ENCODE data around the gene RAB6B.
A peak's percentile ranks its signal among the peaks of the same experiment; 100 is the strongest.

RAB6B gene

DNA sequence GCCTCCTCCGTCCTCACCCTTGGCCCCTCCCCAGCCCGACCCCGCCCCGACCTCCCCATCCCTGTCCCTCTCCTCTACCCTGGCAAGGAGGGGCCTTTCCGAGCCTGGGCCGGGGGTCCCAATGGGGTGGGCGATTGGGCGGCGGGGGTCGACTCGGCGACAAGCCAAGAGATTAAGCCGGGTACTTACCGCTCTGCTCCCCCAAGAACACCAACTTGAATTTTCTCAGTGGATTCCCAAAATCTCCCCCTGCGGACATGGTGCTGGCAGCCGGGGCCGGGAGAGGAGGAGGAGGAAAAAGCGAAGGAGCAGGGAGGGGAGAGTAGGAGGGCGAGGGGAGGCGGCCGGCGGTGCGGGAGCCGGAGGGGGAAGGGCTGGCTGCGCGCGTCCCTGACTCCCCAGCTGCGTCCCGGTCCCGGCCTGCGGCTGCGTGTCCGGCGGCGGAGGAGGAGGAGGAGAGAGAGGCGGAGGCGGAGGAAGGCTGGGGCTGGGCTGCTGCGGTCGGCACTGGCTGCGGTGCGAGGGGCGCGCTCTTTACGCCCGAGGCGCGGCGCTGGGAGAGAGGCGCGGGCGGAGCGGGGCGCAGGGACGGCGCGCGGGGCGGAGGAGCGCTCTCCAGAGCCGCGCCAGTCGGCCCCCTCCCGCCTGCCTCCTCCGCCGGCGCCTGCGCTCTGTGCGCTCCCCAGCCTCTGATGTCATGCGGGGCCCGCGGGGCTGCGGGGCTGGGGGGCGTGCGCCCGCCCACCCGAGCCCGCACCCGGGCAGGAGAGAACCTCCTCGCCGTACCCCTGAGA is at the start of gene RAB6B:
Gene RAB6B, minus strand, starts transcription at position 675 of the 794 bp plus-strand sequence. Its CDS starts 416 bp downstream, at position 259.
- Histone ChIP-seq H3K4me1 (ENCODE audit: control insufficient read depth, insufficient read depth, low read length) (peaks cover 13% of the 10 kb centered on the region), H3K9me3 (ENCODE audit: control insufficient read depth in 2 of 2, low read length in 2 of 2) (no peaks in the 10 kb centered on the region), H3K27me3 (ENCODE audit: control insufficient read depth in 1 of 2, insufficient read depth in 2 of 2, low read length in 2 of 2) (no peaks in the 10 kb centered on the region), H3K36me3 (ENCODE audit: control insufficient read depth in 2 of 2, insufficient read depth in 2 of 2, low read length in 2 of 2) (no peaks in the 10 kb centered on the region), H3K9ac (ENCODE audit: low read length in 2 of 2) (peak within 1 kb of the TSS; percentile 81 to 85), H3K4me3 (ENCODE audit: low read length in 2 of 2) (peak within 1 kb of the TSS; percentile 70 to 78), H3K27ac (ENCODE audit: low read length) (no peak within 1 kb of the TSS)

GRCh38 chr3:133944641-133945380 is 49.1 kb upstream of the RAB6B start:
- Histone ChIP-seq H3K9ac (ENCODE audit: low read length in 2 of 2) (no peak overlapping the region), H3K9me3 (ENCODE audit: control insufficient read depth in 2 of 2, low read length in 2 of 2) (no peaks in the 10 kb centered on the region), H3K36me3 (ENCODE audit: control insufficient read depth in 2 of 2, insufficient read depth in 2 of 2, low read length in 2 of 2) (no peaks in the 10 kb centered on the region), H3K4me1 (ENCODE audit: control insufficient read depth, insufficient read depth, low read length) (peaks cover 9% of the 10 kb centered on the region), H3K27ac (ENCODE audit: low read length) (no peak overlapping the region), H3K4me3 (ENCODE audit: low read length in 2 of 2) (no peak overlapping the region), H3K27me3 (ENCODE audit: control insufficient read depth in 1 of 2, insufficient read depth in 2 of 2, low read length in 2 of 2) (no peaks in the 10 kb centered on the region)

DNA sequence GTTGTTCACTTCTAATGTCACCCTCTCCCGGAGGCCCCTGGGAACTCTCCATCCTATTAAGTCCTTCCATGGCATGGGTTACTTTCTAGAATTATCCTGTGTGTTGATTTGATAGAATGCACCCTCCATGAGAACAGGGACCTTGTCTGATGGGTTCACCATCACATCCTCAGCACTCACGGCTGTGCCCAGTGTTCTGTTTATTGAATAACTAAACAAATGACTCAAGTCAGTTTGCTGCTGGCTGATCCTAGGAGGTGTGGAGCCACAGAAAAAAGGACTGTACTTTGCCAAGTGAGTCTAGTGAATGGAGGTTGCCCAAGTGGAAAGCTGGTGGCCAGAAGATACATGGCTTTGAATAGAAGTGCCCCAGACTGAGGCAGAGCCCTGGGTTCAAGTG is 48.5 kb upstream of the RAB6B start:
- Histone ChIP-seq H3K9ac (ENCODE audit: low read length in 2 of 2) (no peak overlapping the region), H3K9me3 (ENCODE audit: control insufficient read depth in 2 of 2, low read length in 2 of 2) (no peaks in the 10 kb centered on the region), H3K27me3 (ENCODE audit: control insufficient read depth in 1 of 2, insufficient read depth in 2 of 2, low read length in 2 of 2) (no peaks in the 10 kb centered on the region), H3K4me1 (ENCODE audit: control insufficient read depth, insufficient read depth, low read length) (peaks cover 9% of the 10 kb centered on the region), H3K4me3 (ENCODE audit: low read length in 2 of 2) (no peak overlapping the region), H3K36me3 (ENCODE audit: control insufficient read depth in 2 of 2, insufficient read depth in 2 of 2, low read length in 2 of 2) (no peaks in the 10 kb centered on the region), H3K27ac (ENCODE audit: low read length) (no peak overlapping the region)

DNA sequence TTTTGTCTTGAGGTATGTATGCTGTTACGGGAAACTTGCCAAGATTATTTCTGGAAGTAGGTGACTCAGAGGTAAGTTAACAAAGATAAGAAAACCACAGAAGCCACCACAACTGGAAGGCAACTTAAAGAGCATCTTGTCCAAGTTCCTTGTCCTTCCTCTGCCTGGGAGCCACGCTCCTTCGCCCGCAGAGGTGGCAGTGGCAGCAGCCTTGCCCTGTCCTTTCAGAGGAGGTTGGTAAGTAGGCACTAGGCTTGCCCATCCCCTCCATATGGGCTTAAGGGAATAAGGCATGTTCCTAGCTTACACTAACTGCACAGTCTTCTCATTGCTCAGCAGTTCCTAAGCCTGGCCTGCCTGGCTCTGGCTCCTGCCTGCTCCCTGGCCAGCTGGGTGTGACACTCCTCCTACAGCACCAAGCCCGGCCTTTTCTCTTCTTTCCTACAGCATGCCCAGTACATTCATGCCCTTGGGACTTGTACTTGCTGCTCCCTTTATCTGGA is 48.0 kb upstream of the RAB6B start:
- peaks cover 9% of the 10 kb centered on the region for H3K4me1 ChIP-seq (ENCODE audit: control insufficient read depth, insufficient read depth, low read length)
- H3K9ac ChIP-seq (ENCODE audit: low read length in 2 of 2): no peak overlapping the region

GRCh38 chr3:133943031-133943535 is 47.4 kb upstream of the RAB6B start:
- Histone ChIP-seq H3K27me3 (ENCODE audit: control insufficient read depth in 1 of 2, insufficient read depth in 2 of 2, low read length in 2 of 2) (no peaks in the 10 kb centered on the region), H3K9me3 (ENCODE audit: control insufficient read depth in 2 of 2, low read length in 2 of 2) (no peaks in the 10 kb centered on the region), H3K4me3 (ENCODE audit: low read length in 2 of 2) (no peak overlapping the region), H3K4me1 (ENCODE audit: control insufficient read depth, insufficient read depth, low read length) (peaks cover 9% of the 10 kb centered on the region), H3K36me3 (ENCODE audit: control insufficient read depth in 2 of 2, insufficient read depth in 2 of 2, low read length in 2 of 2) (no peaks in the 10 kb centered on the region), H3K27ac (ENCODE audit: low read length) (no peak overlapping the region), H3K9ac (ENCODE audit: low read length in 2 of 2) (no peak overlapping the region)

More for the DNA sequence above, 48.0 kb upstream of the RAB6B start:
- Histone ChIP-seq H3K9me3 (ENCODE audit: control insufficient read depth in 2 of 2, low read length in 2 of 2) (no peaks in the 10 kb centered on the region), H3K36me3 (ENCODE audit: control insufficient read depth in 2 of 2, insufficient read depth in 2 of 2, low read length in 2 of 2) (no peaks in the 10 kb centered on the region), H3K27ac (ENCODE audit: low read length) (no peak overlapping the region), H3K4me3 (ENCODE audit: low read length in 2 of 2) (no peak overlapping the region), H3K27me3 (ENCODE audit: control insufficient read depth in 1 of 2, insufficient read depth in 2 of 2, low read length in 2 of 2) (no peaks in the 10 kb centered on the region)

- H3K27me3 ChIP-seq (ENCODE audit: control insufficient read depth in 1 of 2, insufficient read depth in 2 of 2, low read length in 2 of 2): no peaks in the 10 kb centered on the region
- no peak overlapping the region for H3K27ac ChIP-seq (ENCODE audit: low read length)
- no peaks in the 10 kb centered on the region for H3K9me3 ChIP-seq (ENCODE audit: control insufficient read depth in 2 of 2, low read length in 2 of 2)
- peaks cover 9% of the 10 kb centered on the region for H3K4me1 ChIP-seq (ENCODE audit: control insufficient read depth, insufficient read depth, low read length)
- no peaks in the 10 kb centered on the region for H3K36me3 ChIP-seq (ENCODE audit: control insufficient read depth in 2 of 2, insufficient read depth in 2 of 2, low read length in 2 of 2)
- no peak overlapping the region for H3K4me3 ChIP-seq (ENCODE audit: low read length in 2 of 2)
- H3K9ac ChIP-seq (ENCODE audit: low read length in 2 of 2): no peak overlapping the region
Measured at GRCh38 chr3:133941415-133941821, 45.7 kb upstream of the RAB6B start.

GRCh38 chr3:133940536-133940935 is 44.9 kb upstream of the RAB6B start:
- Histone ChIP-seq H3K27me3 (ENCODE audit: control insufficient read depth in 1 of 2, insufficient read depth in 2 of 2, low read length in 2 of 2) (peaks cover 0 to 4% of the 10 kb centered on the region in 2 donors), H3K4me3 (ENCODE audit: low read length in 2 of 2) (no peak overlapping the region), H3K9ac (ENCODE audit: low read length in 2 of 2) (no peak overlapping the region), H3K4me1 (ENCODE audit: control insufficient read depth, insufficient read depth, low read length) (peaks cover 9% of the 10 kb centered on the region), H3K9me3 (ENCODE audit: control insufficient read depth in 2 of 2, low read length in 2 of 2) (no peaks in the 10 kb centered on the region), H3K27ac (ENCODE audit: low read length) (no peak overlapping the region), H3K36me3 (ENCODE audit: control insufficient read depth in 2 of 2, insufficient read depth in 2 of 2, low read length in 2 of 2) (no peaks in the 10 kb centered on the region)

DNA sequence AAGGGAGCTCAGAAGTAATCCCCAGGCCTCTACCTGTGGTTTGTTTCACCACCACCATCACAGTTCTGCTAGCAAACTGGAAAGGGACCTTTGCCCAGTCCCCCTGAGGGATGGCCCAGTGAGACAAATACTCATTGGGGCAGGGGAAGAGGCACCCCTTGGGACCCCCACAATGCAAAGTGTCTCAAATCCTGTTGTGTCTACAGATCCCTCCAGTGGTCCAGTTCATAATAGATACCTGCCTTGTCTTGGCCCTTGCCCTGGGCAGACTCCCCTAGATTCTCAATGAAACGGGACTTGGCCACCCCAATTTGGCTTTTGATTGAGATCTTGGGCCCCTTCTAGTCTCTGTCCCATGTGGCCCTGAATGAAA is 43.8 kb upstream of the RAB6B start:
- Histone ChIP-seq H3K4me3 (ENCODE audit: low read length in 2 of 2) (no peak overlapping the region), H3K27ac (ENCODE audit: low read length) (no peak overlapping the region), H3K36me3 (ENCODE audit: control insufficient read depth in 2 of 2, insufficient read depth in 2 of 2, low read length in 2 of 2) (no peaks in the 10 kb centered on the region), H3K9ac (ENCODE audit: low read length in 2 of 2) (no peak overlapping the region), H3K9me3 (ENCODE audit: control insufficient read depth in 2 of 2, low read length in 2 of 2) (no peaks in the 10 kb centered on the region), H3K4me1 (ENCODE audit: control insufficient read depth, insufficient read depth, low read length) (peaks cover 7% of the 10 kb centered on the region), H3K27me3 (ENCODE audit: control insufficient read depth in 1 of 2, insufficient read depth in 2 of 2, low read length in 2 of 2) (peaks cover 0 to 4% of the 10 kb centered on the region in 2 donors)

DNA sequence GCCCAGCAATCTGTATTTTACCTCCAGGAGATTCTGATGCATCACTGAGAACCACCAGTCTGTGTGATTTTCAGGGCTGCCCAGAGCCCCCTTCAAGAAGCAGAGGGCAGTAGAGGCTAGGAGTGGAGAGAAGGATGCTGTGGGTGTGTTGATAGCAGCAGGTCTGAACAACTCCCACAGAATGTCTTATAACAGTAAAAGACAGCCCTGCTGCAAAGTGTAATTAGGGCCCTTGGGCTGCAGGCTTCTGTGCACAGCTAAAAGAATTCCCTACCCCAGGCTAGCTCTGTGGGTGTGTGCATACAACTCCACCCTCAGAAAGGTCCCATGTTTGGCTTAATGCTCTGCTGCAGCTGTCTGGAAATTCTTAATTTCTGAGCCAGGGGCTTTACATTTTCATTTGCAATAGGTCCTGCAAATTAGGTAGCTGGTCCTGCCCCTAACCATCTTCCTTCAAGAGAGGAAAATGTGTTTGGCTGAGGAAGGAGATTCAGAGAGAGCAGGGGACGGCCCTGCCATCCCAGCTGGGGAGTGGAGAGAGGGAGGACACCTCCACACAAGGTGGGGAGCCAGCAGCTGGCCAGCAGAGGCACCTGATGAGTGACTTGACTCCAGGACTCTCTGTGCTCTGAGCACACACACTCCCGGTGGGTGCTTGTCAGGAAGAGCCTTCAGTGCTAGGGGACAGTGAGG is 43.2 kb upstream of the RAB6B start:
- no peaks in the 10 kb centered on the region for H3K36me3 ChIP-seq (ENCODE audit: control insufficient read depth in 2 of 2, insufficient read depth in 2 of 2, low read length in 2 of 2)
- H3K9ac ChIP-seq (ENCODE audit: low read length in 2 of 2): no peak overlapping the region
- no peak overlapping the region for H3K4me3 ChIP-seq (ENCODE audit: low read length in 2 of 2)
- H3K27me3 ChIP-seq (ENCODE audit: control insufficient read depth in 1 of 2, insufficient read depth in 2 of 2, low read length in 2 of 2): peaks cover 0 to 4% of the 10 kb centered on the region in 2 donors
- H3K9me3 ChIP-seq (ENCODE audit: control insufficient read depth in 2 of 2, low read length in 2 of 2): no peaks in the 10 kb centered on the region
- H3K4me1 ChIP-seq (ENCODE audit: control insufficient read depth, insufficient read depth, low read length): peaks cover 4% of the 10 kb centered on the region
- H3K27ac ChIP-seq (ENCODE audit: low read length): no peak overlapping the region

DNA sequence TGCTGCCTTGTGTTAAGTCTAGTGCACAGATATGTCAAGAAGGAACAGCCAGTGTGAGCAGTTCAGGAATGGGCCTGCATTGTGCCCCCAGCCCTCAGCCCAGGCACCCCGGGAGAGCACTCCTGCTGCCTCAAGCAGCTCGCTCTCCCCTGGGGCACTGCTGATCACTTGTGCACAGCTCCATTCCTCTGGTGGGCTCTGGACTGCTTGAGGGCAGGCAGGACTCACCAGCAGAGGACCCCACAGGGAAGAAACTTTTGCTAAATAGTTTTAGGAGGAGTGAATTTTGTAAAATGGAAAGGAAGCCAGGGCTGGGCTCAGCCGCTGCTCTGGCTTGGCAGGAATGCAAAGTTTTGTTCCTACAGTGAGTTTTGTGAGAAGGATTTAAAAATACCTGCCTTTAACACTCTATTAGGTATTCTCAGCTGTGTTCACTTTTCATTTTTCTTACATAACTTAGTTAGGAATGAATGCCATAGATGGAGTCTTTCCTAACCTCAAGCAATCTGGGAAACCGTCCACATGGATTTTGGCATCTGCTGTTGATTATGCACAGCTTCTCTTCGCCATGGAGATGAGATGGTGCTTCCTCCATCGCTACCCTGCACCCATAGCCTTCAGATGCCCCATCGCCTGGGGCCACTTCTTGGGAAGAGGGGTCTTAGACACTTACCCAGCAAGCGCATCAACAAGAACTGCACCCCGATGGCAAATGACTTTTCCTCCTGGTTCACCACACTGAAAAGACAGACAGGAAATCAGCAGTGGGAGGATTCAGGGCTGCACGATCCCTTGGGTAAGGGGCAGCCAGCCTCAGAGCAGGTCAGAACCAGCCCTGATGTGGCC is 42.3 kb upstream of the RAB6B start:
- H3K4me3 ChIP-seq (ENCODE audit: low read length in 2 of 2): no peak overlapping the region

More for the DNA sequence above, 42.3 kb upstream of the RAB6B start:
- Histone ChIP-seq H3K9ac (ENCODE audit: low read length in 2 of 2) (no peak overlapping the region), H3K36me3 (ENCODE audit: control insufficient read depth in 2 of 2, insufficient read depth in 2 of 2, low read length in 2 of 2) (no peaks in the 10 kb centered on the region), H3K4me1 (ENCODE audit: control insufficient read depth, insufficient read depth, low read length) (no peaks in the 10 kb centered on the region), H3K27ac (ENCODE audit: low read length) (no peak overlapping the region), H3K9me3 (ENCODE audit: control insufficient read depth in 2 of 2, low read length in 2 of 2) (no peaks in the 10 kb centered on the region), H3K27me3 (ENCODE audit: control insufficient read depth in 1 of 2, insufficient read depth in 2 of 2, low read length in 2 of 2) (peaks cover 0 to 4% of the 10 kb centered on the region in 2 donors)

All from stomach smooth muscle (tissue), 2 donors.